IPS DF 19.7 (cell line): ENCODE measurements around the gene BMP7.

ENCODE experiments used
- DNase-seq: peaks from one replicate; pipeline ENCODE4 v3.0.0-alpha.2; 2013; ENCODE audit warnings: low read depth, low spot score

BMP7 gene

DNA sequence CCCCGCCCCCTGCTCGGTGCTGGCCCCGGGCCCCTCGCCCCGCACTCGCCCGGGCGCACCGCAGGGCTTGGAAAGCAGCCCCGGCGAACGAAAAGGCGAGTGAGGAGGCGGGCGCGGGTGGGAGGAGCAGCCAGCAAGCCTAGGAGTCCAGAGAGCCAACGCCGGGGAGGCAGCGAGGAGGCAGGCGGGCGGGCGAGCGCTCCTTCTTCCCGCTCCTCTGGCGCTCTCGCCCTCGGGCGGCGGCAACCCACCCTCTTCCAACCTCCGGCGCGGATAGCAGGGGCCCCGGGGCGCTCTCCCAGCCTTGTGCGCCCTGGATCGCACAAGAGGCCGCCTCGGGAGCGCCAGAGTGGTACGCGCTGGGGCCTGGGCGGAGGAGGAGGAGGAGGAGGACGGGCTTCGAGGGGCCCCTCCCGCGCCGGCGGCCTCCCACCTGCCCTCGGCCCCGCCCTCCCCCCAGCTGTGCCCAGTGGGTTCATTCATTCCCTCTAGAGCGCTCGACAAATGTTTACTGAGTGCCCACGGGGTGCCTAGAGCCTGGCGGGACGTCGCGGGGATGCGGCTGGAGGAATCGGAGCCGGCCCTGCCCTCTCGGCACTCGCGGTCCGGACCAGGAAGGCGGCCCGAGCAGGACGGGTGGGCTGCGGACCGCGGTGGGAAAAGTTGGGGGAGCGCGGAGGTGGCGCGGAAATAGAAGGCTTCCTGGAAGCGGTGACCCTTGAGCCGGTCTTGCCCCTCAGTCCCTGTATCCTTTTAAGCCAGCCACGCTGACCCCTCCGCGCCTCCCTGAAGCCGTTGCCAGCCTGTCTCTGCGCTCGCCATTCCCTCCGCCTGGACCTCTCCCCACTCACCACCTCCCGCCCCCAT is at the start of gene BMP7:
TSS of gene BMP7 (minus strand) at position 351 of the 867 bp plus-strand sequence. CDS start 519 bp downstream, outside the sequence.
- DNase-seq = no peak

DNA sequence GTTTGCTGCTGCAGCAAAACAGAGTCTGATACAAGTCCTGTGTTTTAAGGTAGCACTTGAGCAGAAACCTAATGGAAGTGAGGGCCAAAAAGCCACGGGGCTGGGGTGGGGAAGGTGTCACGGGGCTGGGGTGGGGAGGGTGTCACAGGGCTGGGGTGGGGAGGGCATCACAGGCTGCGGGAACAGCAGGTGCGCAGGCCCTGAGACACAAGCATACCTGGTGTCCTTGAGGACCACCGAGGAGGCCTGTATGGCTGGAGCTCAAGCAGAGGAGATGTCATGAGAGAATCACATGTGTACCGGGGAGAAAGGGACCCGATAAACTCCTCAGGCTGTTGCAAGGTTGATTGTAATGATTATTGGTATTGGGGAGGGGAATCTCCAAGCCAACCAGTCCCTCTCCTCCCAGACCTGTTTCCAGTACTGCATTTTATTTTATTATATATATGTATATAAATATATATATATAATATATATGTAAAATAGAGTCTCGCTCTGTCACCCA is 49.6 kb upstream of the BMP7 start:
- DNase-seq = no peak

GRCh38 chr20:57315083-57315975 is 48.9 kb upstream of the BMP7 start:
- DNase-seq = no peak

GRCh38 chr20:57313951-57314350 is 47.5 kb upstream of the BMP7 start:
- DNase-seq = no peak

- no peak for DNase-seq
These were observed 46.8 kb upstream of the BMP7 start for GRCh38 chr20:57313230-57313629.

DNA sequence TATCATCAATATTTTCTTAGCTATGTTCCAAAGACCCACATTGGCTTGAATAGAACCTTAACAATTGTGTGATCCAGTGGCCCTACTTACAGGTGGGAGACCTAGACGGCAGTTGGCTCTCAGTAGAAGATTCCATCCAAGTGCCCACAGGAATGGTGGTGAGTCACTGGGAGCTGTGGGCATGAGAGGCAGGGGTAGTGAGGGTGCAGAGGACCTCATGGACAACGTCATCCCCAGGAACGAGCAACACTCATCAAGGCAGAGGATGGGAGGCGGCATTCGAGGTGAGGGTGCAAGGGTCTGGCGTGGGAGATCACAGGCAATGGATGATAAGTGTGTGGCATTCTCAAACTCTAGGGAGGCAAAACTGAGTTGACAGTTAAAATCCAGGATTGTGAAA is 45.7 kb upstream of the BMP7 start:
- DNase-seq = no peak

- no peak for DNase-seq
These were observed 44.5 kb upstream of the BMP7 start for GRCh38 chr20:57310821-57311514.

GRCh38 chr20:57309544-57310115 is 43.2 kb upstream of the BMP7 start:
- no peak for DNase-seq

DNA sequence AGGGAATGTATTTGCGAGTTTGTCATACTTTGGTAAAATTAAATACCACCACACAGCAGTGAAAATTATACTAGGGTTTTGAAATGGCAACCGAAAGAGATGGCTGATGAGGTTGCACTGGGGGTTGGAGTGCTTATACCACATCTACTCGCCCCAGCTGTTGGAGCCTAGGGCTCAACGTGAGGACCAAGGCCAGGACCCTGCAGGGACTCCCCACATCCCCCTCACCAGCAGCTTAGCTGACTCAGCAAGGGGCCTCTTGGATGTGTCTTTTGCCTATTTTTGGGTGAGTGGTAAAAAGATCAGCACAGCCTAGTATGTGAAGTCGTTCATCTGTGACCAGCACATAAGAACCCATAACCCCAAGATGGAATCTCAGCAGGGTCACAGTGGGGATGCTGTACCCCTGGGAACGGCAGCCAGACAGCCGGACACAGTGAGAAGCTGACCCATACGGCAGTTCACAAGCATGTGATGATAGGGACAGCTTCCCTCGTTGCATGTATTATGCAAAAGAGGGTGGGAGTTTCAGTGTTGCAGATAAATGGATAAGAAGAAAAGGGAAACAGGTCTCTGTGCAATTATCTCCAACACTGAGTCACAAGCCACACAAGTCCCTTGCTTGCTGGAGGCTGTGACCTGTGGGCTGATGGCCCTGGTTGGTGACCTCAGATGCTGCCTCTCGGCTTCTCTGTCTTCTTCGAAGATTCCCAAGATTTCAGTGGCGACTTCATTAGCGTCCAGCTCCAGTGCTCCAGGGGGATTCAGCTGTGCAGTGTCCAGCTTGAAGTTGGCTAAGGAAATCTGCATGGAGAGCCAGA is 42.2 kb upstream of the BMP7 start:
- DNase-seq = no peak

DNA sequence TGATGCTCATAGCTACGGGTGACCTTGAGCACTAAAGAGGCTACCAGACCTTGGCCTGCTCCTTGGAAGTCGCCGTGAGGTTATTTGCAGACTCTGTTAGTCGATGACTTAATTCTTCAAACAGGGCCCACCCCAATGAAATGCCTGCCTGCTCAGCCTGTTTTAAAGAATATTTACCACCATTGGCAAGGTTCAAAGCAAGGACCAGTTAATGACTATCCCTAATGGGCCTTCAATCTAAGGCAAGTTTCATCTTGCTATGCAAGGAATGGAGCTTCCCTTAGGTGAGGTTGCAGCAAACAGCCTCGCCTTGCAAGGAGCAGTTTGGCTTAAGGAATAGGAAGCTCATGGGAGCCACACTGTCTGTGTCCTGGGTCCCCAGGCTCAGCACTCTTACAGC is 40.3 kb upstream of the BMP7 start:
- no peak for DNase-seq

GRCh38 chr20:57301026-57301425 is 34.6 kb upstream of the BMP7 start:
- no peak for DNase-seq

GRCh38 chr20:57298457-57298856 is 32.0 kb upstream of the BMP7 start:
- no peak for DNase-seq

GRCh38 chr20:57294550-57294949 is 28.1 kb upstream of the BMP7 start:
- no peak for DNase-seq

- no peak for DNase-seq
These were observed 27.6 kb upstream of the BMP7 start for GRCh38 chr20:57293995-57294394.

- no peak for DNase-seq
These were observed 26.2 kb upstream of the BMP7 start for GRCh38 chr20:57292611-57293010.

DNA sequence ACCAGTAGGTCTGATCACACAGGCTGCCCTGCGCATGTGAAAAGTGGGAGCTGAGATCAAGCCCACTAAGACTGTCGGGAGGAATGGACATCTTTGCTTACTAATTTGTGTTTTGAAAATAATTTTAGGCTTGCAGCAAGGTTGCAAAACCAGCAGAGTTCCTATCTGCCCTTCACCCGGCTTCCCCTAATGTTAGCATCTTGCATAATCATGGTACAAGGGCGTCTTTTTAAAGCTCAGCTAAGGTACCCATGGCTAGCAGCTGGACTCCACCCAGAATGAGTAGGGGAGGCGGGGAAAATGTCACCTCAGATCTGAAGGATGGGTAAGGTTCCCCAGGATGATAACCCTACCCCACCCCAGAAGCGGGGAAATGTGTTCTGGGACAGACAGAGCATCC is 25.3 kb upstream of the BMP7 start:
- DNase-seq = no peak

DNA sequence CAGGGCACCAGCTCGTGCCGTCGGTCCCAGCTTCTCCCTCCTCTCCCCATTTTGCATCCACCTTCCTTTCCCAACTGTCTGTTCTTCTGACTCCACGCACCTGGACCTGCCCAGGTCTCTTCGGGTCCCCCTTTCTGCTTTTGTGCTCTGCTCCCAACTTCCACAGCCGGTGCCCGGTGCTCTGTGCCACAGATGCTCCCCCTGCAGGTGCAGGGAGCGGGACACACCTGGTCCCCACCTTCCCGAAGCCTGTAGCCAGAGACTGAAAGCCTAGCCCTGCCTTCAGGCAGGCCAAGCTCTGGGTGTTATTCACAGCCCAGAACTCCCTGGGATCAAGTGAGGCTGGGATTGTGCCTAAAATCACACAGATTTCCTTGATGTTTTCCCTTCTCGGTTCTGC is 24.6 kb upstream of the BMP7 start:
- DNase-seq = no peak

DNA sequence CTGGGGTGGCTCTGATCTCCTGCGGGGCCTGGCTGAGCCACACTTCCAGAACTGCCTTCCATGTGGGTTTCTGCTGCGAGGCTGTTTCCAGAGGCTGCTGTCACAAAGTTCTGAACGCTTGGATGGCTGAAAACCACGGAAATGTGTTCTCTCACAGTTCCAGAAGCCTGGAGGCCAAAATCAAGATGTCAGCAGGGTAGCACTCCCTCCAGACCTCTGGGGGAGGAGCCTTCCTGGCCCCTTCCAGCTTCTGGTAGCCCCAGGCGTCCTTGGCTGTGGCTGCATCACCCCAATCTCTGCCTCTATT is 23.7 kb upstream of the BMP7 start:
- DNase-seq = no peak

DNA sequence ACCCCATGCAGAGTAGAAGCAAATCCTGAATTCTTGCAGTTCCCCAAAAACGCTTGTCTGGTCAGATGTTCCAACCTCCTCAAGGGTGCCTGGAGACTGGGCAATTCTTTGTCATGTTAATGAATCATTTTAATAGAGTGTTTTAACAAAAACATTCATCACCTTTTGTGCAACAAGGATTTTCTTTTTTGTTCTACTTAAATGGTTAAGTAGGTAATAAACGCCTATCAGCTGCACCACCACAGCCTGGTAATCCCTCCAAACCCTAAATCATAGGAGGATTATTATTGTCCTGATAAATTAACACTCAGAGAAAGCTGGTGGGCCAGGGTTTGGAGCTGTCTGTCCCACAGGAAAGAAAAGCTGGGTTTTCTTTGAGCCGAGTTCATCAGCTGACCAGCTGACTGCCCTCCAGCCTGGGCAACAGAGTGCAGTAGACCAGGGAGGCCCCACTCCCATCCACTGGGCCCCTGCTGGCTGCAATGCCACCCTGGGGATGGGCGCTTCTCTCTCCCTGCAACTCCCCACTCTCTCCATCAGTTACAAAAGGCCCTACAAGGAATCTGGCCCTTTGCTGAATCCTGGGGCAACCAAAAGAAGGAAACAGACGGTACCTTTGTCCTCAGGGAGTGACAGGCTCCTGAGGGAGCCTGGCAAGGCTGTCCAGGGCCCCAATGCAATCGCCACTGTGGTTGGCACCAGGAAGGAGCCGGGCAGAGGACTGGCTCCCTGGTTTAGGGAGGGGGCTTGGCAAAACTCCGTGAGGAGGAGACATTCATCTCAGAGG is 23.1 kb upstream of the BMP7 start:
- DNase-seq = no peak

- DNase-seq = no peak
These were observed 22.3 kb upstream of the BMP7 start for GRCh38 chr20:57288651-57289277.
